Measurements from ENCODE around the gene CHRNA7. TPM values are rescaled to one million over a fixed set of nuclear protein-coding genes. Genes with fewer than 3 reads are reported as not detected.
A peak's percentile ranks its signal among the peaks of the same experiment; 100 is the strongest.

Gene CHRNA7
- total RNA-seq, 1 experiment from 2014 or later: 7.8 TPM

DNA sequence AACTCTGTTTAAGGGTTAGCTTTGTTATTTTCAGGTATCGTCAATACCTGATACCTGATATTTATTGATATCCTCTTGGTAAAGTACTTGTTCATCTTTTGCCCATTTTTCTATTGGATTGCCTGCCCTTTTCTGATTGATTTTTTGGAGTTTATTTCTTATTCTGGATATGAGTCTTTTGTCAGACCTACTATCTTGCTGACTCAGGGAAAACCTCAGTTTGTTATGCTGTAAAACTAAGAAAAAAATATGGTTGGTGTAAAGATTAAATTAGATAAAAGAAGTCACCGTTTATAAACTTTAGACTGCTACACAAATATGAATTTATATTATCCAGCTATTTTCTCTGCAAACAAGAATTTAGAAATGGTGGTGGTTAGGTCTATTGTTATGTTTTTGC, 65.9 kb downstream of the CHRNA7 start (continued):
- TF ChIP-seq CTCF (IDR thresholded peaks at IDR 0.05) (no peak), RELA (CRISPR knock-in tag; IDR thresholded peaks at IDR 0.05; ENCODE audit: borderline replicate concordance) (no peak), FOXJ3 (CRISPR knock-in tag; IDR thresholded peaks at IDR 0.05; ENCODE audit: borderline replicate concordance) (no peak), CREB1 (CRISPR knock-in tag; IDR thresholded peaks at IDR 0.05) (no peak), ZNF232 (CRISPR knock-in tag; IDR thresholded peaks at IDR 0.05) (no peak)
- TF ChIP-seq, protein P1, sequence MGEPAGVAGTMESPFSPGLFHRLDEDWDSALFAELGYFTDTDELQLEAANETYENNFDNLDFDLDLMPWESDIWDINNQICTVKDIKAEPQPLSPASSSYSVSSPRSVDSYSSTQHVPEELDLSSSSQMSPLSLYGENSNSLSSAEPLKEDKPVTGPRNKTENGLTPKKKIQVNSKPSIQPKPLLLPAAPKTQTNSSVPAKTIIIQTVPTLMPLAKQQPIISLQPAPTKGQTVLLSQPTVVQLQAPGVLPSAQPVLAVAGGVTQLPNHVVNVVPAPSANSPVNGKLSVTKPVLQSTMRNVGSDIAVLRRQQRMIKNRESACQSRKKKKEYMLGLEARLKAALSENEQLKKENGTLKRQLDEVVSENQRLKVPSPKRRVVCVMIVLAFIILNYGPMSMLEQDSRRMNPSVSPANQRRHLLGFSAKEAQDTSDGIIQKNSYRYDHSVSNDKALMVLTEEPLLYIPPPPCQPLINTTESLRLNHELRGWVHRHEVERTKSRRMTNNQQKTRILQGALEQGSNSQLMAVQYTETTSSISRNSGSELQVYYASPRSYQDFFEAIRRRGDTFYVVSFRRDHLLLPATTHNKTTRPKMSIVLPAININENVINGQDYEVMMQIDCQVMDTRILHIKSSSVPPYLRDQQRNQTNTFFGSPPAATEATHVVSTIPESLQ (CRISPR knock-in tag; IDR thresholded peaks at IDR 0.05): no peak
- TF ChIP-seq, protein P2, sequence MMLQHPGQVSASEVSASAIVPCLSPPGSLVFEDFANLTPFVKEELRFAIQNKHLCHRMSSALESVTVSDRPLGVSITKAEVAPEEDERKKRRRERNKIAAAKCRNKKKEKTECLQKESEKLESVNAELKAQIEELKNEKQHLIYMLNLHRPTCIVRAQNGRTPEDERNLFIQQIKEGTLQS (CRISPR knock-in tag; conservative IDR thresholded peaks at IDR 0.05): no peak
- TF ChIP-seq, protein P3, sequence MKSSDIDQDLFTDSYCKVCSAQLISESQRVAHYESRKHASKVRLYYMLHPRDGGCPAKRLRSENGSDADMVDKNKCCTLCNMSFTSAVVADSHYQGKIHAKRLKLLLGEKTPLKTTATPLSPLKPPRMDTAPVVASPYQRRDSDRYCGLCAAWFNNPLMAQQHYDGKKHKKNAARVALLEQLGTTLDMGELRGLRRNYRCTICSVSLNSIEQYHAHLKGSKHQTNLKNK (CRISPR knock-in tag; IDR thresholded peaks at IDR 0.05): no peak

DNA sequence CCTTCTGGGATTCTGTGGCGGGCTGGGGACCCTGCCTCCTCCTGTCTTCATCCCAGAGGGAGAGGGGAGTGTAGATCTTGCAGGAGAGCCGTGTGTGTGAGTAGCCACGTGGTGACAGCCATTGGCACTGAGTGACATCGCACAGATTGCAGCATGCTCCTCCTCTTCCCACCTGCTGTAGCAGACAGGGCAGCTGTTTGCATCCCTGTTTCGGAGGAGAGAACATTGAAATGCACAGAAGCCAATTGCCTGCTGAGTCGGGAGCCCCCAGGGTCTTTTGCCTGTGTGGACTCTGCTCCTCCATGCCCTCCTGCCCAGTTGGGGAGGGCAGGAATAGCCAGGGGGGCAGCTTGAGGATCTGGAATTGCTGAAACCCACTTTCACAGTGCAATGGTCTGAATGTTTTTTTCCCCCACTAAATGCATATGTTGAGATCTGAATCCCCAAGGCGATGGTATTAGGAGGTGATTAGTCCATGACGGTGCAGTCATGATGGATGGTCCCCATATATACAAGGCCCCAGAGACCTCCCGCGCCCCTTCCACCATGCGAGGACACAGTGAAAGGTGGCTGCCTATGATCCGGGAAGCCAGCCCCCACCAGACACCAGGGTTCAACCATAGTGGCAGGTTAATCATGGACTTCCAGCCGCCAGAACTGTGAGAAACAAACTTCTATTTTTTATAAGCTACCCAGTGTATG, 66.8 kb downstream of the CHRNA7 start:
- Mint-ChIP-seq H3K4me3 (no peak overlapping the region), H3K9me3 (no peaks in the 10 kb centered on the region), H3K27ac (no peak overlapping the region), H3K4me1 (peaks cover 52% of the 10 kb centered on the region), H3K36me3 (no peaks in the 10 kb centered on the region), H3K27me3 (ENCODE audit: low read depth) (no peaks in the 10 kb centered on the region; the same call in 1 of the 2 replicates)
- CTCF ChIA-PET: interaction anchor here (1.0 to 1.7 kb wide), 2 partner anchors 68 to 120 kb away, joined by 5 read pairs; no protein-coding TSS in a partner anchor
- peak; percentile 57; the same call in 1 of the 2 replicates for TF ChIP-seq ZNF121 (CRISPR knock-in tag; IDR thresholded peaks at IDR 0.05)
- TF ChIP-seq MYBL2 (CRISPR knock-in tag; IDR thresholded peaks at IDR 0.05): no peak
- peak; percentile 83 for TF ChIP-seq MAX (CRISPR knock-in tag; IDR thresholded peaks at IDR 0.05)
- TF ChIP-seq FOXP1 (CRISPR knock-in tag; IDR thresholded peaks at IDR 0.05; ENCODE audit: borderline replicate concordance): 0 out of 2 replicates have a peak, but pooled peaks have one; percentile 21
- TF ChIP-seq CREB1 (CRISPR knock-in tag; IDR thresholded peaks at IDR 0.05): no peak
- peak; percentile 49 for TF ChIP-seq USF2 (CRISPR knock-in tag; IDR thresholded peaks at IDR 0.05)
- POLR2A ChIA-PET: no interaction called here
- no peak for DNase-seq (ENCODE audit: low spot score)
- ATAC-seq: peak; percentile 79

DNA sequence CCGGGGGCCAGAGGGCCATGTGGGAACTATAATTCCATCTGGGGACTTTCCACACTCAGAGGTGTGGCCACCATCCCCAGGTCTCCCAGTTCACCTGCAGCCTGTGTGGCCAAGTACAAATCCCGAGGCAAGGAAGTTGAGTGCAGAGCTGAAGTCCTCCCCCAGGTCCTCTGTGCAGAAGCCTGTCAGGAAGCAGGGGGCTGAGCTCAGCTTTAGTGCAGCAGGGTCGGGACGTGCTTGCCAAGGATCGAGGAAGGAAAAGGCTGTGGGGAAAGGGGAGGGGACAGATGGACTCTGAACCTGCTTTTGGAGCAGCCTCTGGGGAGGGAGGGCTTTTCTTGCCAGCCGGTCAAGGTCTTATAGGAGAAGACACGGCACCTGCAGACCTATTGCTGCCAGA, 67.7 kb downstream of the CHRNA7 start:
- Mint-ChIP-seq H3K9me3 (peaks cover 4% of the 10 kb centered on the region; the same call in 1 of the 2 replicates), H3K27me3 (ENCODE audit: low read depth) (no peaks in the 10 kb centered on the region; the same call in 1 of the 2 replicates), H3K4me1 (peaks cover 47% of the 10 kb centered on the region), H3K36me3 (peaks cover 4% of the 10 kb centered on the region; the same call in 1 of the 2 replicates), H3K27ac (0 out of 2 replicates have a peak overlapping the region, but pooled peaks have one; percentile 9), H3K4me3 (no peak overlapping the region)
- DNase-seq (ENCODE audit: low spot score): no peak
- peak; percentile 70 for ATAC-seq
- no peak for TF ChIP-seq ETV6 (CRISPR knock-in tag; IDR thresholded peaks at IDR 0.05)
- TF ChIP-seq ZNF138 (CRISPR knock-in tag; conservative IDR thresholded peaks at IDR 0.05): no peak
- no peak for TF ChIP-seq RELA (CRISPR knock-in tag; IDR thresholded peaks at IDR 0.05; ENCODE audit: borderline replicate concordance)
- TF ChIP-seq, protein P4, sequence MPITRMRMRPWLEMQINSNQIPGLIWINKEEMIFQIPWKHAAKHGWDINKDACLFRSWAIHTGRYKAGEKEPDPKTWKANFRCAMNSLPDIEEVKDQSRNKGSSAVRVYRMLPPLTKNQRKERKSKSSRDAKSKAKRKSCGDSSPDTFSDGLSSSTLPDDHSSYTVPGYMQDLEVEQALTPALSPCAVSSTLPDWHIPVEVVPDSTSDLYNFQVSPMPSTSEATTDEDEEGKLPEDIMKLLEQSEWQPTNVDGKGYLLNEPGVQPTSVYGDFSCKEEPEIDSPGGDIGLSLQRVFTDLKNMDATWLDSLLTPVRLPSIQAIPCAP (CRISPR knock-in tag; IDR thresholded peaks at IDR 0.05): no peak
- TF ChIP-seq SOX15 (CRISPR knock-in tag; IDR thresholded peaks at IDR 0.05): no peak
- CTCF ChIA-PET: interaction anchor here (1.3 to 1.7 kb wide), 2 partner anchors 69 to 121 kb away, joined by 5 to 6 read pairs; no protein-coding TSS in a partner anchor
- POLR2A ChIA-PET: no interaction called here
